ENCODE results near the gene PRKAG2.

GRCh38 chr7:151856098-151856497, 20.8 kb downstream of the PRKAG2 start:
- TF ChIP-seq CTCF (IDR thresholded peaks at IDR 0.05) (no peak), POLR2A (IDR thresholded peaks at IDR 0.05) (no peak)

Measured in thyroid gland (tissue), 4 donors.